IPS-11a (cell line): Measurements from ENCODE around the gene HVCN1.

ENCODE experiments used
- H3K4me3 ChIP-seq: one replicate; pipeline ENCODE4 v1.5.1; 2013; ENCODE audit warnings: low read depth, low read length, control low read depth

The HVCN1 gene

GRCh38 chr12:110699591-110700445 lies 10.9 kb upstream of the HVCN1 start:
- no peak overlapping the region for H3K4me3 ChIP-seq

GRCh38 chr12:110698171-110698902 lies 9.4 kb upstream of the HVCN1 start:
- no peak overlapping the region for H3K4me3 ChIP-seq

GRCh38 chr12:110697236-110697635 lies 8.3 kb upstream of the HVCN1 start:
- H3K4me3 ChIP-seq, result no peak overlapping the region

GRCh38 chr12:110696283-110696682 lies 7.4 kb upstream of the HVCN1 start:
- H3K4me3 ChIP-seq, result no peak overlapping the region

- no peak overlapping the region for H3K4me3 ChIP-seq
Measured at GRCh38 chr12:110694330-110694901, 5.5 kb upstream of the HVCN1 start.

GRCh38 chr12:110693731-110694130 lies 4.8 kb upstream of the HVCN1 start:
- H3K4me3 ChIP-seq, result no peak overlapping the region

GRCh38 chr12:110690127-110690430 lies 1.2 kb upstream of the HVCN1 start:
- no peak overlapping the region for H3K4me3 ChIP-seq

GRCh38 chr12:110689281-110690126 lies 589 bp upstream of the HVCN1 start:
- peak overlapping the region; percentile 39 for H3K4me3 ChIP-seq

GRCh38 chr12:110687396-110688169 lies 1.3 kb downstream of the HVCN1 start:
- no peak overlapping the region for H3K4me3 ChIP-seq

GRCh38 chr12:110686294-110686903 lies 2.5 kb downstream of the HVCN1 start:
- H3K4me3 ChIP-seq, result no peak overlapping the region

GRCh38 chr12:110684312-110684836 lies 4.5 kb downstream of the HVCN1 start:
- H3K4me3 ChIP-seq, result no peak overlapping the region

- no peak overlapping the region for H3K4me3 ChIP-seq
Measured at GRCh38 chr12:110683888-110684287, 5.0 kb downstream of the HVCN1 start.

- no peak overlapping the region for H3K4me3 ChIP-seq
Measured at GRCh38 chr12:110680032-110680431, 8.9 kb downstream of the HVCN1 start.

GRCh38 chr12:110679201-110679600 lies 9.7 kb downstream of the HVCN1 start:
- H3K4me3 ChIP-seq, result no peak overlapping the region

GRCh38 chr12:110677982-110678381 lies 10.9 kb downstream of the HVCN1 start:
- no peak overlapping the region for H3K4me3 ChIP-seq

GRCh38 chr12:110677206-110677911 lies 11.6 kb downstream of the HVCN1 start:
- no peak overlapping the region for H3K4me3 ChIP-seq

- H3K4me3 ChIP-seq, result no peak overlapping the region
Measured at GRCh38 chr12:110676171-110676570, 12.7 kb downstream of the HVCN1 start.

- H3K4me3 ChIP-seq, result no peak overlapping the region
Measured at GRCh38 chr12:110670161-110670701, 18.7 kb downstream of the HVCN1 start.

- no peak overlapping the region for H3K4me3 ChIP-seq
Measured at GRCh38 chr12:110669193-110669502, 19.8 kb downstream of the HVCN1 start.
